IPS-15b (cell line): Measurements from ENCODE around the gene RNF227.

Experiments
- H3K27me3 ChIP-seq: one replicate; pipeline ENCODE4 v1.6.1; 2013; ENCODE audit warnings: low read length; ENCODE audit not compliant: control insufficient read depth, insufficient read depth
- H3K36me3 ChIP-seq: one replicate; pipeline ENCODE4 v1.6.1; 2013; ENCODE audit warnings: low read length; ENCODE audit not compliant: control insufficient read depth, insufficient read depth
- H3K4me1 ChIP-seq: one replicate; pipeline ENCODE4 v1.6.1; 2013; ENCODE audit warnings: mild to moderate bottlenecking, low read length; ENCODE audit not compliant: control insufficient read depth, insufficient read depth
- H3K4me3 ChIP-seq: one replicate; pipeline ENCODE4 v1.5.1; 2013; ENCODE audit warnings: low read depth, low read length
- H3K9ac ChIP-seq: one replicate; pipeline ENCODE4 v1.6.1; 2013; ENCODE audit warnings: low read depth, mild to moderate bottlenecking, low read length
- H3K9me3 ChIP-seq: one replicate; pipeline ENCODE4 v1.6.1; 2013; ENCODE audit warnings: mild to moderate bottlenecking, low read length; ENCODE audit not compliant: control insufficient read depth, insufficient read depth

The RNF227 gene

GRCh38 chr17:7922845-7923628, 6.9 kb upstream of the RNF227 start:
- peaks cover 85% of the 10 kb centered on the region for H3K27me3 ChIP-seq
- no peaks in the 10 kb centered on the region for H3K36me3 ChIP-seq
- peaks cover 7% of the 10 kb centered on the region for H3K4me1 ChIP-seq
- H3K9me3 ChIP-seq: no peaks in the 10 kb centered on the region
- peak overlapping the region; percentile 39 for H3K4me3 ChIP-seq
- no peak overlapping the region for H3K9ac ChIP-seq

GRCh38 chr17:7922269-7922844, 6.3 kb upstream of the RNF227 start:
- peak overlapping the region; percentile 39 for H3K4me3 ChIP-seq

GRCh38 chr17:7916808-7917207, 719 bp upstream of the RNF227 start:
- no peaks in the 10 kb centered on the region for H3K9me3 ChIP-seq
- peaks cover 48% of the 10 kb centered on the region for H3K27me3 ChIP-seq
- no peaks in the 10 kb centered on the region for H3K36me3 ChIP-seq
- no peak overlapping the region for H3K9ac ChIP-seq
- H3K4me3 ChIP-seq: peak overlapping the region; percentile 49
- H3K4me1 ChIP-seq: no peaks in the 10 kb centered on the region

More at GRCh38 chr17:7922269-7922844, 6.3 kb upstream of the RNF227 start:
- H3K9ac ChIP-seq: no peak overlapping the region
- peaks cover 78% of the 10 kb centered on the region for H3K27me3 ChIP-seq
- no peaks in the 10 kb centered on the region for H3K9me3 ChIP-seq
- H3K4me1 ChIP-seq: peaks cover 7% of the 10 kb centered on the region
- H3K36me3 ChIP-seq: no peaks in the 10 kb centered on the region

- no peaks in the 10 kb centered on the region for H3K4me1 ChIP-seq
- no peak overlapping the region for H3K9ac ChIP-seq
- peaks cover 44% of the 10 kb centered on the region for H3K27me3 ChIP-seq
- no peaks in the 10 kb centered on the region for H3K9me3 ChIP-seq
- H3K4me3 ChIP-seq: peak overlapping the region; percentile 49
- no peaks in the 10 kb centered on the region for H3K36me3 ChIP-seq
These were observed 245 bp upstream of the RNF227 start for GRCh38 chr17:7916385-7916682.

GRCh38 chr17:7915179-7915610, 894 bp downstream of the RNF227 start:
- Histone ChIP-seq H3K9me3 (no peaks in the 10 kb centered on the region), H3K27me3 (peaks cover 35% of the 10 kb centered on the region), H3K36me3 (no peaks in the 10 kb centered on the region), H3K4me1 (no peaks in the 10 kb centered on the region), H3K4me3 (peak overlapping the region; percentile 49), H3K9ac (no peak overlapping the region)

- Histone ChIP-seq H3K4me1 (no peaks in the 10 kb centered on the region), H3K27me3 (peaks cover 24% of the 10 kb centered on the region), H3K36me3 (no peaks in the 10 kb centered on the region), H3K4me3 (no peak overlapping the region), H3K9me3 (no peaks in the 10 kb centered on the region), H3K9ac (no peak overlapping the region)
These were observed 3.1 kb downstream of the RNF227 start for GRCh38 chr17:7912927-7913524.

- no peaks in the 10 kb centered on the region for H3K4me1 ChIP-seq
- H3K9me3 ChIP-seq: no peaks in the 10 kb centered on the region
- H3K4me3 ChIP-seq: no peak overlapping the region
- peaks cover 12% of the 10 kb centered on the region for H3K27me3 ChIP-seq
- H3K9ac ChIP-seq: no peak overlapping the region
- H3K36me3 ChIP-seq: peaks cover 4% of the 10 kb centered on the region
These were observed 5.0 kb downstream of the RNF227 start for GRCh38 chr17:7911116-7911515.

GRCh38 chr17:7910711-7911110, 5.4 kb downstream of the RNF227 start:
- Histone ChIP-seq H3K9ac (no peak overlapping the region), H3K27me3 (peaks cover 11% of the 10 kb centered on the region), H3K36me3 (peaks cover 6% of the 10 kb centered on the region), H3K4me1 (no peaks in the 10 kb centered on the region), H3K4me3 (no peak overlapping the region), H3K9me3 (no peaks in the 10 kb centered on the region)

GRCh38 chr17:7910281-7910680, 5.8 kb downstream of the RNF227 start:
- no peak overlapping the region for H3K9ac ChIP-seq
- peaks cover 10% of the 10 kb centered on the region for H3K36me3 ChIP-seq
- no peaks in the 10 kb centered on the region for H3K9me3 ChIP-seq
- peaks cover 10% of the 10 kb centered on the region for H3K27me3 ChIP-seq
- no peaks in the 10 kb centered on the region for H3K4me1 ChIP-seq
- H3K4me3 ChIP-seq: no peak overlapping the region

GRCh38 chr17:7909089-7909488, 7.0 kb downstream of the RNF227 start:
- H3K9me3 ChIP-seq: no peaks in the 10 kb centered on the region
- no peak overlapping the region for H3K9ac ChIP-seq
- H3K36me3 ChIP-seq: peaks cover 13% of the 10 kb centered on the region
- no peak overlapping the region for H3K4me3 ChIP-seq
- no peaks in the 10 kb centered on the region for H3K27me3 ChIP-seq
- H3K4me1 ChIP-seq: no peaks in the 10 kb centered on the region

- Histone ChIP-seq H3K9me3 (no peaks in the 10 kb centered on the region), H3K4me1 (no peaks in the 10 kb centered on the region), H3K4me3 (no peak overlapping the region), H3K27me3 (no peaks in the 10 kb centered on the region), H3K36me3 (peaks cover 31% of the 10 kb centered on the region), H3K9ac (no peak overlapping the region)
These were observed 12.7 kb downstream of the RNF227 start for GRCh38 chr17:7903154-7904103.
